ENCODE measurements around the gene RBCK1. TPM values are rescaled to one million over a fixed set of nuclear protein-coding genes. Genes with fewer than 3 reads are reported as not detected.

The RBCK1 gene
- total and polyA plus RNA-seq, 9 of the 15 experiments (the other 6 are each of a cell fraction or from before 2014, with no cell fraction given), result 5.9 to 59.3 (median 26.5) TPM

GRCh38 chr20:371755-372542 lies 36.1 kb upstream of the RBCK1 start (continued):
- peak; percentile 58 for TF ChIP-seq GABPA (tag; conservative IDR thresholded peaks at IDR 0.05; ENCODE audit: low read depth)
- TF ChIP-seq CCNT2 (IDR thresholded peaks at IDR 0.05; ENCODE audit: borderline replicate concordance, extremely low read depth, insufficient read length, low read depth, low read length), result no peak
- TF ChIP-seq NEUROD1 (IDR thresholded peaks at IDR 0.05; ENCODE audit: borderline replicate concordance, low read depth, low read length, partially characterized antibody), result peak; percentile 85
- TF ChIP-seq L3MBTL2 (IDR thresholded peaks at IDR 0.05), result peak; percentile 85
- 0 out of 2 replicates have a peak, but pooled peaks have one; percentile 29 for TF ChIP-seq PML (IDR thresholded peaks at IDR 0.05; ENCODE audit: low read length)
- TF ChIP-seq CBX3 (IDR thresholded peaks at IDR 0.05; ENCODE audit: borderline replicate concordance in 1 of 2, low read length in 2 of 2), result 0 out of 3 replicates have a peak, but pooled peaks of 1 of the 2 experiments have one; percentile 61
- TF ChIP-seq SOX6 (IDR thresholded peaks at IDR 0.05), result peak; percentile 82
- no peak for TF ChIP-seq ZC3H8 (IDR thresholded peaks at IDR 0.05)
- TF ChIP-seq BCLAF1 (IDR thresholded peaks at IDR 0.05; ENCODE audit: borderline replicate concordance in 1 of 2, control insufficient read depth in 1 of 2, low read depth in 2 of 2, low read length in 1 of 2), result no peak
- TF ChIP-seq ZNF354B (CRISPR knock-in tag; IDR thresholded peaks at IDR 0.05), result 0 out of 2 replicates have a peak, but pooled peaks have one; percentile 34
- 0 out of 2 replicates have a peak, but pooled peaks have one; percentile 75 for TF ChIP-seq ZBTB2 (IDR thresholded peaks at IDR 0.05)
- TF ChIP-seq NFXL1 (CRISPR knock-in tag; IDR thresholded peaks at IDR 0.05), result no peak
- TF ChIP-seq PKNOX1 (IDR thresholded peaks at IDR 0.05), result peak; percentile 23; the same call in 1 of the 2 replicates
- TF ChIP-seq IRF9 (tag; IDR thresholded peaks at IDR 0.05), result peak; percentile 93
- TF ChIP-seq RBBP5 (IDR thresholded peaks at IDR 0.05; ENCODE audit: borderline replicate concordance, insufficient read depth, low read length, poor library complexity, severe bottlenecking), result peak; percentile 38
- peak; percentile 99 for TF ChIP-seq ATF4 (CRISPR knock-in tag; IDR thresholded peaks at IDR 0.05)
- peak; percentile 63; the same call in 1 of the 2 replicates for TF ChIP-seq ZNF830 (CRISPR knock-in tag; IDR thresholded peaks at IDR 0.05)
- peak; percentile 75 for TF ChIP-seq MYNN (IDR thresholded peaks at IDR 0.05)
- no peak for TF ChIP-seq MYNN (CRISPR knock-in tag; IDR thresholded peaks at IDR 0.05)
